Astrocyte (in vitro differentiated cells and primary cell): Measurements from ENCODE around the gene TTC12. TPM values are rescaled to one million over a fixed set of nuclear protein-coding genes. Genes with fewer than 3 reads are reported as not detected.

Source experiments
- DNase-seq: peaks from one replicate; pipeline ENCODE4 v3.0.0-alpha.2; 2010; ENCODE audit warnings: low read depth
- FAIRE-seq: peaks from 2 replicates; lab custom pipeline; 2011; peaks lifted over from hg19 to GRCh38; lab: Jason Lieb, UNC
- H2AFZ ChIP-seq: 2 replicates; pipeline ENCODE4 v1.6.0; 2012; ENCODE audit warnings: low read depth, low read length, inconsistent platforms
- H3K27ac ChIP-seq: 2 replicates; pipeline ENCODE4 v1.5.1; 2011; ENCODE audit warnings: low read depth, low read length, inconsistent platforms
- H3K27me3 ChIP-seq: 2 replicates; pipeline ENCODE4 v1.6.0; 2011; ENCODE audit warnings: low read length, inconsistent platforms; ENCODE audit not compliant: insufficient read depth
- H3K36me3 ChIP-seq: 2 replicates; pipeline ENCODE4 v1.5.1; 2011; ENCODE audit warnings: low read length, inconsistent platforms; ENCODE audit not compliant: insufficient read depth
- H3K4me1 ChIP-seq: 2 replicates; pipeline ENCODE4 v1.5.1; 2011; ENCODE audit warnings: low read length, inconsistent platforms; ENCODE audit not compliant: insufficient read depth
- H3K4me2 ChIP-seq: 2 replicates; pipeline ENCODE4 v1.6.0; 2012; ENCODE audit warnings: low read length, inconsistent platforms
- H3K4me3 ChIP-seq: 2 replicates; pipeline ENCODE4 v1.5.1; 2011; ENCODE audit warnings: low read depth, mild to moderate bottlenecking, low read length, inconsistent platforms; ENCODE audit not compliant: insufficient read depth
- H3K79me2 ChIP-seq: 2 replicates; pipeline ENCODE4 v1.6.0; 2012; ENCODE audit warnings: mild to moderate bottlenecking, low read length, inconsistent platforms; ENCODE audit not compliant: insufficient read depth
- H3K9ac ChIP-seq: 2 replicates; pipeline ENCODE4 v1.6.0; 2012; ENCODE audit warnings: mild to moderate bottlenecking, low read length, inconsistent platforms
- H3K9me3 ChIP-seq: 2 replicates; pipeline ENCODE4 v1.5.1; 2012; ENCODE audit warnings: low read depth, mild to moderate bottlenecking, low read length, inconsistent platforms; ENCODE audit not compliant: insufficient read depth
- H4K20me1 ChIP-seq: 2 replicates; pipeline ENCODE4 v1.6.0; 2012; ENCODE audit warnings: low read length, inconsistent platforms; ENCODE audit not compliant: insufficient read depth
- H3K27ac Mint-ChIP-seq: one replicate; pipeline ENCODE4 v1.8.0; 2021; ENCODE audit warnings: mild to moderate bottlenecking, mixed read lengths; ENCODE audit not compliant: unreplicated experiment
- H3K27me3 Mint-ChIP-seq: one replicate; pipeline ENCODE4 v1.8.0; 2021; ENCODE audit warnings: low read depth, mixed read lengths; ENCODE audit not compliant: unreplicated experiment
- H3K36me3 Mint-ChIP-seq: one replicate; pipeline ENCODE4 v1.8.0; 2021; ENCODE audit warnings: low read depth, mixed read lengths; ENCODE audit not compliant: unreplicated experiment
- H3K4me1 Mint-ChIP-seq: one replicate; pipeline ENCODE4 v1.8.0; 2021; ENCODE audit warnings: low read depth, mixed read lengths; ENCODE audit not compliant: unreplicated experiment
- H3K4me3 Mint-ChIP-seq: one replicate; pipeline ENCODE4 v1.8.0; 2021; ENCODE audit warnings: mild to moderate bottlenecking, moderate library complexity, mixed read lengths; ENCODE audit not compliant: unreplicated experiment
- H3K9me3 Mint-ChIP-seq: one replicate; pipeline ENCODE4 v1.8.0; 2021; ENCODE audit warnings: mild to moderate bottlenecking, mixed read lengths; ENCODE audit not compliant: unreplicated experiment
- EZH2 ChIP-seq: IDR thresholded peaks from 2 replicates; pipeline ENCODE4 v1.6.1; 2012; ENCODE audit warnings: mild to moderate bottlenecking, low read length, inconsistent platforms; ENCODE audit not compliant: insufficient read depth
- total RNA-seq: library from RNA; stranded (reverse); gene quantifications from 2 replicates; pipeline ENCODE4 v1.2.1, GENCODE V29; 2021
- TF ChIP-seq, protein P1 (sequence below): IDR thresholded peaks from 2 replicates; pipeline ENCODE4 v1.5.1; 2011; ENCODE audit warnings: low read depth, mild to moderate bottlenecking, inconsistent platforms, low read length, moderate library complexity; ENCODE audit not compliant: insufficient read depth

Gene TTC12
- total RNA-seq, 1 donor from 2014 or later: 9.4 TPM

- no peaks in the 10 kb centered on the region for H3K9me3 Mint-ChIP-seq
- H3K27me3 ChIP-seq: no peaks in the 10 kb centered on the region
- H2AFZ ChIP-seq: no peak overlapping the region
- peaks cover 10% of the 10 kb centered on the region for H3K36me3 Mint-ChIP-seq
- no peak for DNase-seq
- peaks cover 1% of the 10 kb centered on the region for H3K4me1 Mint-ChIP-seq
- no peaks in the 10 kb centered on the region for H3K36me3 ChIP-seq
- TF ChIP-seq, protein P1, sequence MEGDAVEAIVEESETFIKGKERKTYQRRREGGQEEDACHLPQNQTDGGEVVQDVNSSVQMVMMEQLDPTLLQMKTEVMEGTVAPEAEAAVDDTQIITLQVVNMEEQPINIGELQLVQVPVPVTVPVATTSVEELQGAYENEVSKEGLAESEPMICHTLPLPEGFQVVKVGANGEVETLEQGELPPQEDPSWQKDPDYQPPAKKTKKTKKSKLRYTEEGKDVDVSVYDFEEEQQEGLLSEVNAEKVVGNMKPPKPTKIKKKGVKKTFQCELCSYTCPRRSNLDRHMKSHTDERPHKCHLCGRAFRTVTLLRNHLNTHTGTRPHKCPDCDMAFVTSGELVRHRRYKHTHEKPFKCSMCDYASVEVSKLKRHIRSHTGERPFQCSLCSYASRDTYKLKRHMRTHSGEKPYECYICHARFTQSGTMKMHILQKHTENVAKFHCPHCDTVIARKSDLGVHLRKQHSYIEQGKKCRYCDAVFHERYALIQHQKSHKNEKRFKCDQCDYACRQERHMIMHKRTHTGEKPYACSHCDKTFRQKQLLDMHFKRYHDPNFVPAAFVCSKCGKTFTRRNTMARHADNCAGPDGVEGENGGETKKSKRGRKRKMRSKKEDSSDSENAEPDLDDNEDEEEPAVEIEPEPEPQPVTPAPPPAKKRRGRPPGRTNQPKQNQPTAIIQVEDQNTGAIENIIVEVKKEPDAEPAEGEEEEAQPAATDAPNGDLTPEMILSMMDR: no peak
- TF ChIP-seq EZH2: no peak
- no peaks in the 10 kb centered on the region for H3K9me3 ChIP-seq
- no peak overlapping the region for H3K27ac ChIP-seq
- H3K27ac Mint-ChIP-seq: no peak overlapping the region
- H3K79me2 ChIP-seq: no peaks in the 10 kb centered on the region
- no peak overlapping the region for H3K9ac ChIP-seq
- H3K4me2 ChIP-seq: no peak overlapping the region
- H3K4me1 ChIP-seq: no peaks in the 10 kb centered on the region
- no peaks in the 10 kb centered on the region for H3K27me3 Mint-ChIP-seq
- no peak for FAIRE-seq
- no peak overlapping the region for H3K4me3 Mint-ChIP-seq
- H4K20me1 ChIP-seq: no peaks in the 10 kb centered on the region
- no peak overlapping the region for H3K4me3 ChIP-seq
These were observed 15.3 kb downstream of the TTC12 start for GRCh38 chr11:113329725-113330124.

DNA sequence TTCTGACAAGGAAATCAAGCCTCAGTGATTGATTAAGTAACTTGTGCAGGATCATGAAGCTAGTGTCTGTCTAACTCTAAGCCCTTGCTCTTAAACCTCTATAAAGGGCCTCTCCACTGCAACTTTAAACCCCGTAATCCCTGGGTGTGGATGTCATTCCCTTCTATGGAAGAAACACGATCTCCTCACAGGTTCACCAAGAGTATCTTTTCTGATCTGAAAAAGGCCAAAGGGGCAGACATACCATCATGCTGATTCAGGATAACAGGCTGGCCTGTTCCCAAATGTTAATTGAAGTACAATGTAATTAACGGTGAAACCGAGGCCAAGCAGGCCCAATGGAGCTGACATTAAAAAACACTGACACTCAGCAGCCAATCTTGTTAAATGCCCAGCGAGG, 17.1 kb downstream of the TTC12 start:
- Histone ChIP-seq H3K4me2 (no peak overlapping the region), H3K4me3 (no peak overlapping the region), H2AFZ (no peak overlapping the region), H3K9ac (no peak overlapping the region), H3K27ac (no peak overlapping the region), H3K9me3 (no peaks in the 10 kb centered on the region), H3K79me2 (no peaks in the 10 kb centered on the region), H4K20me1 (no peaks in the 10 kb centered on the region), H3K36me3 (no peaks in the 10 kb centered on the region), H3K4me1 (no peaks in the 10 kb centered on the region), H3K27me3 (no peaks in the 10 kb centered on the region)
- Mint-ChIP-seq H3K4me1 (peaks cover 1% of the 10 kb centered on the region), H3K27me3 (no peaks in the 10 kb centered on the region), H3K27ac (no peak overlapping the region), H3K9me3 (no peaks in the 10 kb centered on the region), H3K4me3 (no peak overlapping the region), H3K36me3 (peaks cover 8% of the 10 kb centered on the region)
- TF ChIP-seq EZH2: no peak
- TF ChIP-seq, protein P1: no peak
- no peak for DNase-seq
- no peak for FAIRE-seq

GRCh38 chr11:113332023-113332422, 17.6 kb downstream of the TTC12 start:
- H3K27ac Mint-ChIP-seq: no peak overlapping the region
- Histone ChIP-seq H4K20me1 (no peaks in the 10 kb centered on the region), H3K4me3 (no peak overlapping the region), H3K9ac (no peak overlapping the region), H3K4me1 (no peaks in the 10 kb centered on the region), H3K36me3 (no peaks in the 10 kb centered on the region), H3K27ac (no peak overlapping the region), H2AFZ (no peak overlapping the region), H3K79me2 (no peaks in the 10 kb centered on the region), H3K27me3 (no peaks in the 10 kb centered on the region), H3K9me3 (no peaks in the 10 kb centered on the region), H3K4me2 (no peak overlapping the region)
- TF ChIP-seq, protein P1: no peak
- TF ChIP-seq EZH2: no peak
- peaks cover 6% of the 10 kb centered on the region for H3K36me3 Mint-ChIP-seq
- no peaks in the 10 kb centered on the region for H3K9me3 Mint-ChIP-seq
- H3K27me3 Mint-ChIP-seq: no peaks in the 10 kb centered on the region
- FAIRE-seq: no peak
- H3K4me1 Mint-ChIP-seq: peaks cover 1% of the 10 kb centered on the region
- DNase-seq: no peak
- no peak overlapping the region for H3K4me3 Mint-ChIP-seq
